ENCODE data around the gene GRAMD1B. TPM values are rescaled to one million over a fixed set of nuclear protein-coding genes. Genes with fewer than 3 reads are reported as not detected.

GRAMD1B gene
- total RNA-seq, 2 experiments from 2014 or later = 36.8 to 39.0 TPM

DNA sequence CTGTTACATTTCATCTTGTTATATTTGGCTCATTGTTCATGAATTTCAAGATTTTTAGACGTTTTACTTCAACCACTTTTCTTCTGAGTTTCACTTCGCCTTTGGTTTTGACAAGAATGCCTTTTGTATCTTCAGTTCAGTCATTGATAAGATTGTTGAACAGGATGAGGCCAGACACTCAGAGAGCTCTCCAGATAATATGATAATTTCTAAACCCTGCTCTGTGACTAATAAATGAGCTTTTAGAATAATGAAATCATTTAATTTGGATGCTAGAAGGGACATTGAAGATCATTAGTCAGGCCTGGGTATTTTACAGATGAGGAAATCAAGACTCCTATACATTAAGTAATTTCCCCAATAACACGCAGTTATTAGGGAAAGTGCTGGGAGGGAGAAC, 37.2 kb upstream of the GRAMD1B start:
- no peaks in the 10 kb centered on the region for H3K9me3 Mint-ChIP-seq
- H3K27me3 Mint-ChIP-seq = peaks cover 5% of the 10 kb centered on the region
- H3K36me3 Mint-ChIP-seq = no peaks in the 10 kb centered on the region
- POLR2A ChIA-PET = no interaction called here
- no peak overlapping the region for H3K4me3 Mint-ChIP-seq
- DNase-seq = no peak
- H3K4me1 Mint-ChIP-seq (ENCODE audit: low read depth) = peaks cover 13% of the 10 kb centered on the region
- intact Hi-C loops (cut with micrococcal nuclease) = no loop called here
- CTCF ChIA-PET = interaction anchor here (0.8 to 1.7 kb wide), 2 partner anchors 14 to 86 kb away, joined by 3 to 9 read pairs; no protein-coding TSS in a partner anchor
- no peak overlapping the region for H3K27ac Mint-ChIP-seq

DNA sequence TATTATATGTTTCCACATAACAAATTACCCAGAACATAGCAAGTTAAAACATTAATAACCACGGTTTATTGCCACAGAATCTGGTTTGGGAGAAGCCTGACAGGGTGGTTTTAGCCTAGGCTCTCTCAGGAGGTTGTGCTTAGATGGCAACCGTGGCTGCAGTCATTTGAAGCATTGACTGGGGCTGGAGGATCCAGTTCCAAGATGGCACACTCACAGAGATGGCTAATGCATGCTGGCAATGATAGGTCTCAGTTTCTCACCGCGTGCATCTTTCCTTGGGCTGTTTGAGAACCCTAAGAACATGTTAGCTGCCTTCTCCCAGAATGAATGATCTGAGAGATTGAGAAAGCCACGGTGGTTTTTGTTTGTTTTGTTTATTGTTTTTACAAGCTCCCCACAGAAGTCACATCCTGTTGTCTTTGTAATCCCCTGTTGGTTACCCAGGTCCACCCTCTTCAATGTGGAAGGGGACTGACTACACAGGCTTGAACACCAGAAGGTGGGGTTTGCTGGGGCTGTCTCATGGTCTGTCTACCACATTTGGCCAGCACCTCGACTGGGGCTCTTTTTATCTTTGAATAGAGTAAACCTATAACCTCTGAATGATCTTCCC, 36.6 kb upstream of the GRAMD1B start:
- no peaks in the 10 kb centered on the region for H3K36me3 Mint-ChIP-seq
- no peak overlapping the region for H3K27ac Mint-ChIP-seq
- no peaks in the 10 kb centered on the region for H3K9me3 Mint-ChIP-seq
- peaks cover 13% of the 10 kb centered on the region for H3K4me1 Mint-ChIP-seq (ENCODE audit: low read depth)
- ChIA-PET CTCF (interaction anchor here (0.8 to 1.7 kb wide), 2 partner anchors 14 to 85 kb away, joined by 3 to 9 read pairs; no protein-coding TSS in a partner anchor), POLR2A (no interaction called here)
- peaks cover 5% of the 10 kb centered on the region for H3K27me3 Mint-ChIP-seq
- DNase-seq = no peak
- no peak overlapping the region for H3K4me3 Mint-ChIP-seq
- intact Hi-C loops (cut with micrococcal nuclease) = no loop called here

DNA sequence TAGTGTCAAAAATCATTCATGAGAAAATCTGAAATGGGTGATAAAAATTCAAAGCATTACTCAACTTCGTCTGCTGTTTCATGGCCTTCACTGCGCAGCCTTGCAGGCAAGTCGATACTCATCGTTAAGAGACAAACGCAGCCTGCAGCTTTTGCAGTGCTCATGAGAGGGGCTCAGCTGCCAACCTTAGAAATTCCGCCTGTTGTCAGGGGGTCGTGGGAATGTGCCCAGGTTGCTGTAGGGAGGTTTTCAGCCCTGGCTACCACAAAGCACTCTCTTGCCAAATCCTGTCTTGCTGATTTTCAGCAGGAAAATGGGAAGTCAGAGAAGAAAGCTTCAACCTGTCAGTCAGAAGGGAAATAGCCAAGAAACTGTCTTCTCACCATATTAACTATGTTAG, 25.4 kb upstream of the GRAMD1B start:
- no peaks in the 10 kb centered on the region for H3K9me3 Mint-ChIP-seq
- peaks cover 6% of the 10 kb centered on the region for H3K27me3 Mint-ChIP-seq
- ChIA-PET CTCF (interaction anchor here (0.5 to 1.0 kb wide), 2 partner anchors 29 to 74 kb away, joined by 4 read pairs; no protein-coding TSS in a partner anchor), POLR2A (no interaction called here)
- no peak overlapping the region for H3K4me3 Mint-ChIP-seq
- no peaks in the 10 kb centered on the region for H3K36me3 Mint-ChIP-seq
- peaks cover 33% of the 10 kb centered on the region for H3K4me1 Mint-ChIP-seq (ENCODE audit: low read depth)
- DNase-seq = no peak
- intact Hi-C loops (cut with micrococcal nuclease) = loop anchor here (5.0 kb wide), 2 partner anchors 153 to 173 kb away; no protein-coding TSS in a partner anchor
- H3K27ac Mint-ChIP-seq = no peak overlapping the region

DNA sequence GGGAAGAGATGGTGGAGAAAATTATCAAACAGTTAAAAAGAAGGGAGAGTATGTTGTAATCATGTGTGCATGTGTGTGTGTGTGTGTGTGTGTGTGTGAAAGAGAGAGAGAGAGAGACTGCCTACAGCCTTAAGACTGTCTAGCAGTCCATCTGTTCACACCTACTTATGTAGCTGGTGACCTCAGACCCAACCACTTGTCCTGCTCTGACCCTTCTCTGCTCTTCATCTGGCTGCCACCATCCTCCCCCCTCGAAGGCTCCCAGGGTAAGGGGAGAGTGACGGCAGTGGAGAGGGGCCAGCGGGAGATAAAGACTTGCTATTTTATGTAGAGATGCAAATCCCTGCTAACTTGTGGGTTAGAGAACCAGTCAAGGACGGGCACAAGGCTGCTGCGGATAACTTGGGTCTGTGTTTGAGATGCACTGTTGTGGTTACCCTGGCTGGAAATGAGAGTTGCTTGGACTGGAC, 24.9 kb upstream of the GRAMD1B start:
- no peak overlapping the region for H3K4me3 Mint-ChIP-seq
- H3K36me3 Mint-ChIP-seq = no peaks in the 10 kb centered on the region
- DNase-seq = no peak
- POLR2A ChIA-PET = no interaction called here
- peaks cover 6% of the 10 kb centered on the region for H3K27me3 Mint-ChIP-seq
- H3K27ac Mint-ChIP-seq = no peak overlapping the region
- H3K9me3 Mint-ChIP-seq = no peaks in the 10 kb centered on the region
- intact Hi-C loops (cut with micrococcal nuclease) = loop anchor here (5.0 kb wide), 2 partner anchors 152 to 172 kb away; no protein-coding TSS in a partner anchor
- CTCF ChIA-PET = interaction anchor here (1.0 to 3.8 kb wide), 3 partner anchors 24 to 102 kb away, joined by 4 to 59 read pairs (median 29); no protein-coding TSS in a partner anchor
- peaks cover 33% of the 10 kb centered on the region for H3K4me1 Mint-ChIP-seq (ENCODE audit: low read depth)

DNA sequence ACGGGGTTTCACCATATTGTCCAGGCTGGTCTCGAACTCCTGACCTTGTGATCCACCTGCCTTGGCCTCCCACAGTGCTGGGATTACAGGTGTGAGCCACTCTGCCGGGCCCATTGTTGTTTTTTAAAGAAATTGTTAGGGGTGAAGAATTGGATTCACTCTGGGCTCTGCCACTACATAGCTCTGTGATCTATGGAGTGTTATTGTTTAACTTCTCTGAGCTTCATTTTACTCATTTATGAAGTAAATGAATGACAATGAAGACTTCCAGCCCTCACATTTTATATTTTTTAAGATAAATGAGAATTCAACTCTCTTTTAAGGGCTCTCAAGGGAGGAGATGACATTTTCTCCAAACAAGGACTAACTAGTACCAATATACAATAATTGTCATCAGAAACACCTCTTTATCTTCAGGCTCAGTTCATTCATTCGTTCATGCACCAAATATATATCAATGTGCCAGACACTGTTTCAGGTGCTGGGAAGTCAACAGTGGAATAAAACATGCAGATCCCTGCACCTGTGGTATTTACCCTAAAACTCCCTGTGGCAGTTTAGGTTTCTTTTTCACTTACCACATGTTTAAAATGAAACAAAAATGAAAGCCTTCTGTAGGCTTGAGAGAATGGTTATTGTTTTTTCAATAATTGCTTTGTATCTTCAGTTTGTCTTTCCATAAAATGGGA, 23.5 kb upstream of the GRAMD1B start:
- ChIA-PET CTCF (interaction anchor here (0.7 to 5.4 kb wide), 39 partner anchors 9 to 305 kb away, joined by 3 to 273 read pairs (median 5); partner anchors contain the start of gene GRAMD1B), POLR2A (interaction anchor here (0.7 to 2.0 kb wide), 3 partner anchors 25 to 56 kb away, joined by 3 to 10 read pairs (median 3); no protein-coding TSS in a partner anchor)
- no peaks in the 10 kb centered on the region for H3K36me3 Mint-ChIP-seq
- intact Hi-C loops (cut with micrococcal nuclease) = loop anchor here (1.0 to 5.0 kb wide), 9 partner anchors 24 to 171 kb away; partner anchors contain the start of gene GRAMD1B
- peaks cover 33% of the 10 kb centered on the region for H3K4me1 Mint-ChIP-seq (ENCODE audit: low read depth)
- peaks cover 6% of the 10 kb centered on the region for H3K27me3 Mint-ChIP-seq
- no peaks in the 10 kb centered on the region for H3K9me3 Mint-ChIP-seq
- no peak overlapping the region for H3K4me3 Mint-ChIP-seq
- H3K27ac Mint-ChIP-seq = peak overlapping the region; percentile 4
- no peak for DNase-seq

DNA sequence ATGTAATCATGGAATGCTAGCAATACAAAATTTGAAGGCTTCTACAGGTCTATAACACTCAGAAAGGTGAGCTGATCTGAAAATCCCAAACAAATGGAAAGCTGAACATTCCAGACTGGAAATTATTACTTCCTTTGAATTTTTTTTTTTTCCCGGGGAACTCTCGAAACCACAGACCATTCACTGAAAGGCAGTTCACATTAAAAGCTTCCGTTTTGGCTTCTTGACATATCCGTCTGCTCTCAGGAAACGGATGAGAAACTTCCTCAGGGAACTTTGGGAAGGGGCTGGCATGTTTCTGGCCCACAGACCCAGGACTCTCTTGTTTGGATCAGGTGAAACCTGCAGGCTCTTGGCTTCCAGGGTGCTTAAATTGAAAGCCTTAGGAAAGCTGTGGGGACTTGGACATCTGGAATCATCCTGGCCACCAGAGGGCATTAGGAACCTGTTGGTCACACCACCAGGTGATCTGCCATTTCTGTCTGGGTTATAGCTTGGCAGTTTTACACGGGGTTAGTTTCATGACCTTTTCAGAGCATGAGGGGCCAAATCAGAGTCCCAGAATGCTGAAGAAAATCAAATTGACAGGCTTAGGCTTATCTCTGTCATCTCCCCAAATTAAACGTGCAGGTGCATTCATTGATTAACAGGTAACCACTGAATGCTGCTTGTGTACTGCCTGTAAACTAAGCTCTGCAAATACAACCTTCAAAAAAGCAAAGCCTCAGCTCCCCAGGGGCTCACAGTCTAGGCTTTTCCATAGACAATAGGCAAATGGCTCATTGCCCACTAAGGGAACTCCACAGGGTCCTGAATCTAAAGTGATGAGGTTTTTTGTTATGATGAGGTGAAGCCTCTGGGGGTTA, 22.7 kb upstream of the GRAMD1B start:
- H3K27me3 Mint-ChIP-seq = peaks cover 6% of the 10 kb centered on the region
- DNase-seq = peak; percentile 72
- intact Hi-C loops (cut with micrococcal nuclease) = loop anchor here (1.0 to 5.0 kb wide), 9 partner anchors 23 to 170 kb away; partner anchors contain the start of gene GRAMD1B
- H3K36me3 Mint-ChIP-seq = no peaks in the 10 kb centered on the region
- H3K27ac Mint-ChIP-seq = peak overlapping the region; percentile 65
- H3K4me1 Mint-ChIP-seq (ENCODE audit: low read depth) = peaks cover 33% of the 10 kb centered on the region
- H3K9me3 Mint-ChIP-seq = no peaks in the 10 kb centered on the region
- ChIA-PET CTCF (interaction anchor here (0.6 to 5.4 kb wide), 54 partner anchors 10 to 307 kb away, joined by 3 to 273 read pairs (median 5); partner anchors contain the start of gene GRAMD1B), POLR2A (interaction anchor here (0.7 to 2.0 kb wide), 3 partner anchors 26 to 55 kb away, joined by 3 to 10 read pairs (median 3); no protein-coding TSS in a partner anchor)
- peak overlapping the region; percentile 55 for H3K4me3 Mint-ChIP-seq

DNA sequence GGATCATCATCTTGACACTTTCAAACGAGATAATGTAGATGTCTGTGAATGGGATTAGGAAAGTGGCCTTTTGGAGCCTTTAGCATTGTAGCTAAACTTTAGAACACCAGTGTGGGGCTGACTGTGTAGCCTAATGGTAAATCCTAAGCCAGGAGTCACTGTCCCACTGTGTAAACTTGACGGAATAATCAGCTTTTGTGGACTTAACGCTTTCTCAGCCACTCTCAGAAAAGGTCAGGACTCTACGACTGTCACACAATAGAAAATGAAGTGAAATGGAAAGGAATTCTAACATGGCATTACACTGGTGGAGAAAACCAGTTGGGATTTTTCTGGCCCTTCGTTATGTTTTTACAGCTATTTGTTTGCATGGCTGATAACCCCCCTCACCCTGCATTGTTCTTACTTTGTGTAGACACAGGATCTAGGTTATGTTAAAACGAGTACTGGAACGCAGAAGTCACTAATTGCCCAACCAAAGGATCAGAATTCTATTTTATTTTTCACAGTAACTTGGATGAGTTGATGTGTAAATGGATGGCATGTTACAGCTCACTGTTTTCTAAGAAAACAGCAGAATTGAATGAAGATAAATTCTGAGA, 22.0 kb upstream of the GRAMD1B start:
- no peak for DNase-seq
- ChIA-PET POLR2A (interaction anchor here (1.1 to 2.0 kb wide), 2 partner anchors 26 to 43 kb away, joined by 3 to 10 read pairs; no protein-coding TSS in a partner anchor), CTCF (interaction anchor here (0.6 to 5.4 kb wide), 47 partner anchors 9 to 308 kb away, joined by 3 to 273 read pairs (median 5); partner anchors contain the start of gene GRAMD1B)
- H3K27me3 Mint-ChIP-seq = peaks cover 6% of the 10 kb centered on the region
- no peaks in the 10 kb centered on the region for H3K36me3 Mint-ChIP-seq
- no peaks in the 10 kb centered on the region for H3K9me3 Mint-ChIP-seq
- intact Hi-C loops (cut with micrococcal nuclease) = loop anchor here (1.0 to 5.0 kb wide), 9 partner anchors 22 to 169 kb away; partner anchors contain the start of gene GRAMD1B
- no peak overlapping the region for H3K4me3 Mint-ChIP-seq
- H3K27ac Mint-ChIP-seq = no peak overlapping the region
- H3K4me1 Mint-ChIP-seq (ENCODE audit: low read depth) = peaks cover 33% of the 10 kb centered on the region

DNA sequence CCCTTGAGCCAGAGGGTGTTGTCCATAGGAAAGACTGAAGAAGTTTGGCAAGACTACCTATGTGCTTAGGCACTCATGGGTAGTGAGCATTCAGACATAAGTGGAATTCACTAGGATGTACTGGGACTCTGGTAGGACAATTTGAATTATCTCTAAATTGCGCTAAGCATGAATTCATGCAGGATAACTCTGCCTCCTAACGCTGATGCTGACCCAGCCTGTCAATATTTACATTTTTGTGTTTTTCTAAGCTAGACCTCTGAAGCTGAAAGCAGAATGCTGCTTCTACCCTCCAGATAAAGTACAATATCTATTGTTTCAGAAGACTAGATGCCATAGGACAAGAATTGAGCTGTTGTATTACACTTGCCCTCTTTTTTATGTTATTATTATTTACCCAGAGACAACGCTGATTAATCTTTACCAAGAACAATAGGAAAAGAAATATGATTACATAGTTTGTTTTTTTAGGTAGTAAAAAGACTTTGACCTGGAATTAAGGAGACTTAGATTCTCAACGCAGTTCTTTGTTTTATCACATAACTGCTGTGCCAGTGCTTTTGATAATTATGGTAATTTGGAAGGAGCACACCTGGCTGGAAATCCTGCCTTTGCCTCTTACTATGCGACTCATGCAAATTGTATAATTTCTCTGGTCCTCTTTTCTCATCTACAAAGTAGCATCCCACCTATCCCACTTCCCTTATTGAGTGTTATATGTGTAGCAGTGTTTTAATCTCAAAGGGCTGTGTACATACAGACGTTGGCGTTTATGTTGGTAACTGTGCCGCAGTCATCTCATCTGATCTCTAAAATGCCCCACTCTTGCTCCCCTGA, 21.2 kb upstream of the GRAMD1B start:
- H3K4me3 Mint-ChIP-seq = no peak overlapping the region
- peaks cover 6% of the 10 kb centered on the region for H3K27me3 Mint-ChIP-seq
- H3K36me3 Mint-ChIP-seq = no peaks in the 10 kb centered on the region
- H3K9me3 Mint-ChIP-seq = no peaks in the 10 kb centered on the region
- ChIA-PET POLR2A (no interaction called here), CTCF (interaction anchor here (1.3 to 5.4 kb wide), 12 partner anchors 8 to 171 kb away, joined by 3 to 273 read pairs (median 19); partner anchors contain the start of gene GRAMD1B)
- H3K27ac Mint-ChIP-seq = no peak overlapping the region
- H3K4me1 Mint-ChIP-seq (ENCODE audit: low read depth) = peaks cover 33% of the 10 kb centered on the region
- no peak for DNase-seq
- intact Hi-C loops (cut with micrococcal nuclease) = loop anchor here (5.0 kb wide), 2 partner anchors 148 to 168 kb away; no protein-coding TSS in a partner anchor

DNA sequence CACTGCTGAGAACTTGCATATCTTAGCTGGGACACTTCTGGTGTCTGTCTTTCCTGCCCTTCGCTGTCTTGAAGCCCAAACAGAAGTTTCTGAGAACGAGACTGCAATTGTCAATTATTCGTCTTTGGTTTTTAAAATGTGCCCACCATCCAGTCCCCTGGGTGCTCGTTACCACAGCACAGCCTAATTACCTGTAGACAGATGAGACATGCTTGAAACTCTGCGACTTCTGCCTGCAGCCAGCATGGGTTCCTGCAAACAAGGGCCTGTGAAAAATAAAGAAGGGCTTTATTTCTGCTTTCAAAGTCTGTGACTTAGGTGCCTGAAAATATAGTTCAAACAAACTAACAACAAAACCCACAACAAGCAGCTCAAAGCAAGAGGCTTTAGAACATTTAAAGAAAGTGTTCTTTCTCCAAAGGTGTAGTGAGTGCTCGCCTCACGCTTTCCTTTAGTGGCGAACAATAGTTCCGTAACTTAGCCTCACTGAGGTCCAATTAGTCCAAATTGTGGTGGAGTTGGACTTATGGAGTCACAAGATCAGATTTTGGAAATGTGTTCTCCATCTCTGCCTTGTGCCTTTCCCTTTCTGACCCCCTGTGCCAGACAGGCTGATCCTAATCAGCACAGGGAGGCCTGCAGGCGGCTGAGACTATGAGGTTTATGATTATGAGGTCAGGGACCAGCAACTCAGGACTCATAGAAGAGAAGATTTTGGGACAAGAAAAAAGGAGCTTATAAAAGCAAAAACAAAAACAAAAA, 20.4 kb upstream of the GRAMD1B start:
- POLR2A ChIA-PET = no interaction called here
- H3K27ac Mint-ChIP-seq = no peak overlapping the region

DNA sequence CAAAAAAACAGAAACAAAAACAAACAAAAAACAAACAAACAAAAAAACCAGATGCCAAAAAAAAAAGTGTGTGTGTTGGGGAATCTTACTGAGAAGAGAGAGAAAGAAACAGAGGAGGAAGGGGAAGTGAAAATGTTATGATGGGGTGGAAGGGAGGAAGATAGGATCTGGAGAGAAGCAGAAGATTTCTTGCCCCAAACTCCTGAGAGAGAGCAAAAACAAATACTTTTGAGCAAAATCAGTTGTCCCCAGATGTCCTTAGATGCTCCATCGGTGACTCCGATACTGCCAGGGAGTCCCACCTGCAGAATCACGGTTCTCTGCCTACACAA, 19.9 kb upstream of the GRAMD1B start:
- Mint-ChIP-seq H3K27ac (no peak overlapping the region), H3K4me3 (no peak overlapping the region), H3K36me3 (no peaks in the 10 kb centered on the region), H3K4me1 (ENCODE audit: low read depth) (peaks cover 25% of the 10 kb centered on the region), H3K9me3 (no peaks in the 10 kb centered on the region), H3K27me3 (peaks cover 4% of the 10 kb centered on the region)
- POLR2A ChIA-PET = no interaction called here
- CTCF ChIA-PET = interaction anchor here (4.5 to 5.4 kb wide), 2 partner anchors 23 to 67 kb away, joined by 54 to 273 read pairs; no protein-coding TSS in a partner anchor
- no peak for DNase-seq
- intact Hi-C loops (cut with micrococcal nuclease) = no loop called here

More for the DNA sequence above, 20.4 kb upstream of the GRAMD1B start:
- no peak for DNase-seq
- CTCF ChIA-PET = interaction anchor here (1.3 to 5.4 kb wide), 3 partner anchors 18 to 68 kb away, joined by 3 to 273 read pairs (median 54); no protein-coding TSS in a partner anchor
- no peaks in the 10 kb centered on the region for H3K36me3 Mint-ChIP-seq
- no peaks in the 10 kb centered on the region for H3K9me3 Mint-ChIP-seq
- H3K4me3 Mint-ChIP-seq = no peak overlapping the region
- peaks cover 6% of the 10 kb centered on the region for H3K27me3 Mint-ChIP-seq
- intact Hi-C loops (cut with micrococcal nuclease) = loop anchor here (5.0 kb wide), 2 partner anchors 148 to 168 kb away; no protein-coding TSS in a partner anchor
- H3K4me1 Mint-ChIP-seq (ENCODE audit: low read depth) = peaks cover 29% of the 10 kb centered on the region
